Uterus (tissue), 2 donors: Measurements from ENCODE around the gene RBM5.

Source experiments
- POLR2A ChIP-seq, 2 donors: fragments of 450-650 bp; IDR thresholded peaks; one replicate each; pipeline ENCODE4 v1.6.1; 2016; ENCODE audit warnings: antibody characterized with exemption in 2 of 2, mild to moderate bottlenecking in 1 of 2, moderate library complexity in 1 of 2
- TF ChIP-seq, protein P1 (sequence below), 4 experiments: fragments of 200-600 bp in 2 of 4; fragments of 450-650 bp in 2 of 4; sonication (generic) in 2 of 4; IDR thresholded peaks; one replicate each; pipeline ENCODE4 v1.5.1; 2016 to 2019; ENCODE audit warnings: antibody characterized with exemption in 4 of 4, mild to moderate bottlenecking in 2 of 4, moderate library complexity in 1 of 4

DNA sequence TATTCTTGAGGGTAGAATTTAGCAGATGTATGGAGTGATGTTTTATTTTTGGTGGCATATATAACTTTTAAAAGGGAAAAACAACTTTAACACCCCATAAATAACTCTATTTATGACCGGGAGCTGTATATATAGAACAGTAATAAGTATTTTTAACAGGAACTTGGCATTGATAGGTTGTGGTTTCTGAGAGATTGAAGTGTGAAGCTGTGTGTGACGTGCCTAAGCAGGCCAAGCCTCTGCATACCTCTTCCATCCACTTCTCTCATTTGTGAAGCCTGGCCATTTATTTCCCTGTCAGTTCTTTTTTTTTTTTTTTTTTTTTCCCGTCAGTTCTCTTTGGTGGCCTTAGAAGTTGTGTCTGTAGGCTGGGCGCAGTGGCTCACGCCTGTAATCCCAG, 23.0 kb downstream of the RBM5 start:
- TF ChIP-seq, protein P1, sequence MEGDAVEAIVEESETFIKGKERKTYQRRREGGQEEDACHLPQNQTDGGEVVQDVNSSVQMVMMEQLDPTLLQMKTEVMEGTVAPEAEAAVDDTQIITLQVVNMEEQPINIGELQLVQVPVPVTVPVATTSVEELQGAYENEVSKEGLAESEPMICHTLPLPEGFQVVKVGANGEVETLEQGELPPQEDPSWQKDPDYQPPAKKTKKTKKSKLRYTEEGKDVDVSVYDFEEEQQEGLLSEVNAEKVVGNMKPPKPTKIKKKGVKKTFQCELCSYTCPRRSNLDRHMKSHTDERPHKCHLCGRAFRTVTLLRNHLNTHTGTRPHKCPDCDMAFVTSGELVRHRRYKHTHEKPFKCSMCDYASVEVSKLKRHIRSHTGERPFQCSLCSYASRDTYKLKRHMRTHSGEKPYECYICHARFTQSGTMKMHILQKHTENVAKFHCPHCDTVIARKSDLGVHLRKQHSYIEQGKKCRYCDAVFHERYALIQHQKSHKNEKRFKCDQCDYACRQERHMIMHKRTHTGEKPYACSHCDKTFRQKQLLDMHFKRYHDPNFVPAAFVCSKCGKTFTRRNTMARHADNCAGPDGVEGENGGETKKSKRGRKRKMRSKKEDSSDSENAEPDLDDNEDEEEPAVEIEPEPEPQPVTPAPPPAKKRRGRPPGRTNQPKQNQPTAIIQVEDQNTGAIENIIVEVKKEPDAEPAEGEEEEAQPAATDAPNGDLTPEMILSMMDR (IDR thresholded peaks at IDR 0.05) = no peak
- TF ChIP-seq POLR2A (IDR thresholded peaks at IDR 0.05) = no peak
